ENCODE data around the gene AGAP5. TPM values are rescaled to one million over a fixed set of nuclear protein-coding genes. Genes with fewer than 3 reads are reported as not detected.

Gene AGAP5
- total and polyA plus RNA-seq, 2 of the 13 experiments (the other 11 are each of a cell fraction or from before 2014, with no cell fraction given), result 5.3 to 7.9 TPM

GRCh38 chr10:73743905-73744663, 46.2 kb upstream of the AGAP5 start, which contains the start of gene SEC24C (continued):
- TF ChIP-seq GABPA (IDR thresholded peaks at IDR 0.05; ENCODE audit: low read depth, low read length), result peak; percentile 92
- TF ChIP-seq GABPA (CRISPR knock-in tag; IDR thresholded peaks at IDR 0.05; ENCODE audit: low read depth), result peak; percentile 95
- TF ChIP-seq ZNF577 (CRISPR knock-in tag; IDR thresholded peaks at IDR 0.05; ENCODE audit: borderline replicate concordance, low read depth), result no peak
- TF ChIP-seq DNMT3B (CRISPR knock-in tag; conservative IDR thresholded peaks at IDR 0.05), result peak; percentile 53; the same call in 1 of the 2 replicates
- no peak for TF ChIP-seq GLI4 (CRISPR knock-in tag; IDR thresholded peaks at IDR 0.05; ENCODE audit: borderline replicate concordance)
- no peak for TF ChIP-seq ZNF296 (CRISPR knock-in tag; conservative IDR thresholded peaks at IDR 0.05)
- 0 out of 2 replicates have a peak, but pooled peaks have one; percentile 33 for TF ChIP-seq ZNF703 (CRISPR knock-in tag; IDR thresholded peaks at IDR 0.05; ENCODE audit: borderline replicate concordance)
- TF ChIP-seq ZNF33A (CRISPR knock-in tag; IDR thresholded peaks at IDR 0.05; ENCODE audit: borderline replicate concordance), result peak; percentile 24; the same call in 1 of the 2 replicates
- no peak for TF ChIP-seq CCDC6 (CRISPR knock-in tag; IDR thresholded peaks at IDR 0.05)
- no peak for TF ChIP-seq ZNF260 (CRISPR knock-in tag; IDR thresholded peaks at IDR 0.05; ENCODE audit: borderline replicate concordance, low read depth)
- TF ChIP-seq, protein P1, sequence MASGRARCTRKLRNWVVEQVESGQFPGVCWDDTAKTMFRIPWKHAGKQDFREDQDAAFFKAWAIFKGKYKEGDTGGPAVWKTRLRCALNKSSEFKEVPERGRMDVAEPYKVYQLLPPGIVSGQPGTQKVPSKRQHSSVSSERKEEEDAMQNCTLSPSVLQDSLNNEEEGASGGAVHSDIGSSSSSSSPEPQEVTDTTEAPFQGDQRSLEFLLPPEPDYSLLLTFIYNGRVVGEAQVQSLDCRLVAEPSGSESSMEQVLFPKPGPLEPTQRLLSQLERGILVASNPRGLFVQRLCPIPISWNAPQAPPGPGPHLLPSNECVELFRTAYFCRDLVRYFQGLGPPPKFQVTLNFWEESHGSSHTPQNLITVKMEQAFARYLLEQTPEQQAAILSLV (CRISPR knock-in tag; IDR thresholded peaks at IDR 0.05; ENCODE audit: borderline replicate concordance), result peak; percentile 93; the same call in 1 of the 2 replicates
- peak; percentile 87 for TF ChIP-seq NFRKB (IDR thresholded peaks at IDR 0.05)
- no peak for TF ChIP-seq TSC22D2 (CRISPR knock-in tag; IDR thresholded peaks at IDR 0.05; ENCODE audit: borderline replicate concordance)
- TF ChIP-seq JUN (CRISPR knock-in tag; IDR thresholded peaks at IDR 0.05), result peak; percentile 46; the same call in 1 of the 2 replicates
- TF ChIP-seq, protein P2, sequence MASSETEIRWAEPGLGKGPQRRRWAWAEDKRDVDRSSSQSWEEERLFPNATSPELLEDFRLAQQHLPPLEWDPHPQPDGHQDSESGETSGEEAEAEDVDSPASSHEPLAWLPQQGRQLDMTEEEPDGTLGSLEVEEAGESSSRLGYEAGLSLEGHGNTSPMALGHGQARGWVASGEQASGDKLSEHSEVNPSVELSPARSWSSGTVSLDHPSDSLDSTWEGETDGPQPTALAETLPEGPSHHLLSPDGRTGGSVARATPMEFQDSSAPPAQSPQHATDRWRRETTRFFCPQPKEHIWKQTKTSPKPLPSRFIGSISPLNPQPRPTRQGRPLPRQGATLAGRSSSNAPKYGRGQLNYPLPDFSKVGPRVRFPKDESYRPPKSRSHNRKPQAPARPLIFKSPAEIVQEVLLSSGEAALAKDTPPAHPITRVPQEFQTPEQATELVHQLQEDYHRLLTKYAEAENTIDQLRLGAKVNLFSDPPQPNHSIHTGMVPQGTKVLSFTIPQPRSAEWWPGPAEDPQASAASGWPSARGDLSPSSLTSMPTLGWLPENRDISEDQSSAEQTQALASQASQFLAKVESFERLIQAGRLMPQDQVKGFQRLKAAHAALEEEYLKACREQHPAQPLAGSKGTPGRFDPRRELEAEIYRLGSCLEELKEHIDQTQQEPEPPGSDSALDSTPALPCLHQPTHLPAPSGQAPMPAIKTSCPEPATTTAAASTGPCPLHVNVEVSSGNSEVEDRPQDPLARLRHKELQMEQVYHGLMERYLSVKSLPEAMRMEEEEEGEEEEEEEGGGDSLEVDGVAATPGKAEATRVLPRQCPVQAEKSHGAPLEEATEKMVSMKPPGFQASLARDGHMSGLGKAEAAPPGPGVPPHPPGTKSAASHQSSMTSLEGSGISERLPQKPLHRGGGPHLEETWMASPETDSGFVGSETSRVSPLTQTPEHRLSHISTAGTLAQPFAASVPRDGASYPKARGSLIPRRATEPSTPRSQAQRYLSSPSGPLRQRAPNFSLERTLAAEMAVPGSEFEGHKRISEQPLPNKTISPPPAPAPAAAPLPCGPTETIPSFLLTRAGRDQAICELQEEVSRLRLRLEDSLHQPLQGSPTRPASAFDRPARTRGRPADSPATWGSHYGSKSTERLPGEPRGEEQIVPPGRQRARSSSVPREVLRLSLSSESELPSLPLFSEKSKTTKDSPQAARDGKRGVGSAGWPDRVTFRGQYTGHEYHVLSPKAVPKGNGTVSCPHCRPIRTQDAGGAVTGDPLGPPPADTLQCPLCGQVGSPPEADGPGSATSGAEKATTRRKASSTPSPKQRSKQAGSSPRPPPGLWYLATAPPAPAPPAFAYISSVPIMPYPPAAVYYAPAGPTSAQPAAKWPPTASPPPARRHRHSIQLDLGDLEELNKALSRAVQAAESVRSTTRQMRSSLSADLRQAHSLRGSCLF (CRISPR knock-in tag; IDR thresholded peaks at IDR 0.05; ENCODE audit: borderline replicate concordance), result no peak
- TF ChIP-seq HNRNPL (IDR thresholded peaks at IDR 0.05; ENCODE audit: low read depth, low read length), result no peak
- TF ChIP-seq GABPB1 (CRISPR knock-in tag; IDR thresholded peaks at IDR 0.05), result peak; percentile 98
- no peak for TF ChIP-seq ZBTB46 (CRISPR knock-in tag; IDR thresholded peaks at IDR 0.05; ENCODE audit: borderline replicate concordance)
- no peak for TF ChIP-seq ETV6 (CRISPR knock-in tag; conservative IDR thresholded peaks at IDR 0.05)
- TF ChIP-seq, protein P3, sequence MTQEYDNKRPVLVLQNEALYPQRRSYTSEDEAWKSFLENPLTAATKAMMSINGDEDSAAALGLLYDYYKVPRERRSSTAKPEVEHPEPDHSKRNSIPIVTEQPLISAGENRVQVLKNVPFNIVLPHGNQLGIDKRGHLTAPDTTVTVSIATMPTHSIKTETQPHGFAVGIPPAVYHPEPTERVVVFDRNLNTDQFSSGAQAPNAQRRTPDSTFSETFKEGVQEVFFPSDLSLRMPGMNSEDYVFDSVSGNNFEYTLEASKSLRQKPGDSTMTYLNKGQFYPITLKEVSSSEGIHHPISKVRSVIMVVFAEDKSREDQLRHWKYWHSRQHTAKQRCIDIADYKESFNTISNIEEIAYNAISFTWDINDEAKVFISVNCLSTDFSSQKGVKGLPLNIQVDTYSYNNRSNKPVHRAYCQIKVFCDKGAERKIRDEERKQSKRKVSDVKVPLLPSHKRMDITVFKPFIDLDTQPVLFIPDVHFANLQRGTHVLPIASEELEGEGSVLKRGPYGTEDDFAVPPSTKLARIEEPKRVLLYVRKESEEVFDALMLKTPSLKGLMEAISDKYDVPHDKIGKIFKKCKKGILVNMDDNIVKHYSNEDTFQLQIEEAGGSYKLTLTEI (CRISPR knock-in tag; conservative IDR thresholded peaks at IDR 0.05), result no peak

Data from HepG2 (cell line).